Panc1 (cell line): Measurements from ENCODE around the gene CACNA1E.

Experiments
- CTCF ChIP-seq: fragments of 450-650 bp; IDR thresholded peaks from 2 replicates; pipeline ENCODE4 v1.5.1; 2017; ENCODE audit warnings: mild to moderate bottlenecking
- POLR2AphosphoS5 ChIP-seq: IDR thresholded peaks from 2 replicates; pipeline ENCODE4 v1.6.1; 2012; ENCODE audit warnings: mild to moderate bottlenecking, low read depth, low read length, moderate library complexity

GRCh38 chr1:181551249-181551648 is 67.9 kb downstream of the CACNA1E start:
- TF ChIP-seq CTCF (no peak), POLR2AphosphoS5 (no peak)
